Endothelial cell of umbilical vein (primary cell): ENCODE measurements around the gene EXD2. TPM values are rescaled to one million over a fixed set of nuclear protein-coding genes. Genes with fewer than 3 reads are reported as not detected.

Experiments
- BruUV-seq: library from RNA; stranded (reverse); fragments of 400-500 nt; replicated peaks from 2 replicates; lab custom pipeline; 2021; lab: Mats Ljungman, UMichigan
- CTCF ChIA-PET: fragments of 300-600, 350-600 bp; sonication (Branson Sonifier 250); formaldehyde crosslinking; loops from one replicate; lab custom pipeline; 2021; ENCODE audit warnings: antibody characterized with exemption, inconsistent platforms; lab: Charles Lee
- POLR2A ChIA-PET: fragments of 300-600, 350-600 bp; sonication (Branson Sonifier 250); formaldehyde crosslinking; loops from one replicate; lab custom pipeline; 2021; ENCODE audit warnings: antibody characterized with exemption, inconsistent platforms; lab: Charles Lee
- DNase-seq: peaks from one replicate; pipeline ENCODE4 v3.0.0-alpha.2; 2011; ENCODE audit warnings: low read depth, low spot score
- FAIRE-seq: peaks from 2 replicates; lab custom pipeline; 2011; peaks lifted over from hg19 to GRCh38; lab: Jason Lieb, UNC
- H2AFZ ChIP-seq: 2 replicates; pipeline ENCODE4 v1.6.0; 2012; ENCODE audit warnings: low read depth, low read length, control low read depth, inconsistent platforms
- H3K27ac ChIP-seq: 2 replicates; pipeline ENCODE4 v1.5.1; 2011; ENCODE audit warnings: low read depth, mild to moderate bottlenecking, control low read depth, low read length, moderate library complexity; ENCODE audit not compliant: insufficient read depth
- H3K27me3 ChIP-seq, 2 experiments: 2 replicates each; pipeline versions ENCODE4 v1.6.0 to v1.6.1; 2011; ENCODE audit warnings: low read length in 2 of 2, mixed read lengths in 1 of 2; ENCODE audit not compliant: control insufficient read depth in 2 of 2, insufficient read depth in 2 of 2
- H3K36me3 ChIP-seq, 2 experiments: 2 replicates in 1 of 2; 3 replicates in 1 of 2; pipeline ENCODE4 v1.5.1; 2011; ENCODE audit warnings: low read length in 2 of 2, mild to moderate bottlenecking in 1 of 2, moderate library complexity in 1 of 2; ENCODE audit not compliant: control insufficient read depth in 2 of 2, insufficient read depth in 2 of 2; ENCODE audit errors: extremely low read depth in 1 of 2
- H3K4me1 ChIP-seq: 3 replicates; pipeline ENCODE4 v1.5.1; 2011; ENCODE audit warnings: mild to moderate bottlenecking, low read length; ENCODE audit not compliant: control insufficient read depth, insufficient read depth; ENCODE audit errors: extremely low read depth
- H3K4me2 ChIP-seq: 2 replicates; pipeline ENCODE4 v1.6.1; 2011; ENCODE audit warnings: low read length, control low read depth, mixed read lengths; ENCODE audit not compliant: insufficient read depth
- H3K4me3 ChIP-seq, 3 experiments: fragments of 200-600 bp in 1 of 3; sonication (generic), shearing (Covaris generic) in 1 of 3; replicated peaks in 1 of 3; 2 replicates each; pipeline ENCODE4 v1.5.1; 2011 to 2016; ENCODE audit warnings: control low read depth in 3 of 3, low read length in 3 of 3, mild to moderate bottlenecking in 2 of 3, inconsistent platforms in 1 of 3, low read depth in 1 of 3, moderate library complexity in 1 of 3; ENCODE audit not compliant: insufficient read depth in 1 of 3
- H3K79me2 ChIP-seq: 2 replicates; pipeline ENCODE4 v1.6.0; 2012; ENCODE audit warnings: low read length, inconsistent platforms; ENCODE audit not compliant: control insufficient read depth, insufficient read depth
- H3K9ac ChIP-seq: replicated peaks from 2 replicates; pipeline ENCODE3; 2011; ENCODE audit warnings: low read length, control low read depth; ENCODE audit not compliant: insufficient read depth; ENCODE audit errors: extremely low read depth
- H3K9me1 ChIP-seq: replicated peaks from 3 replicates; pipeline ENCODE4 v1.6.0; 2011; ENCODE audit warnings: mild to moderate bottlenecking, low read length; ENCODE audit not compliant: control insufficient read depth, insufficient read depth; ENCODE audit errors: extremely low read depth
- H3K9me3 ChIP-seq: replicated peaks from 2 replicates; pipeline ENCODE4 v1.5.1; 2012; ENCODE audit warnings: low read length, inconsistent platforms; ENCODE audit not compliant: control insufficient read depth, insufficient read depth
- H4K20me1 ChIP-seq: replicated peaks from 2 replicates; pipeline ENCODE3; 2011; ENCODE audit warnings: mild to moderate bottlenecking, low read length; ENCODE audit not compliant: control insufficient read depth, insufficient read depth; ENCODE audit errors: extremely low read depth
- EZH2 ChIP-seq: IDR thresholded peaks from 2 replicates; pipeline ENCODE4 v1.6.1; 2012; ENCODE audit warnings: borderline replicate concordance, low read depth, mild to moderate bottlenecking, moderate library complexity, low read length, inconsistent platforms; ENCODE audit not compliant: severe bottlenecking
- FOS ChIP-seq: IDR thresholded peaks from 2 replicates; pipeline ENCODE4 v1.6.1; 2011; ENCODE audit warnings: mild to moderate bottlenecking, low read length, moderate library complexity, borderline replicate concordance; ENCODE audit not compliant: insufficient read depth
- GATA2 ChIP-seq: IDR thresholded peaks from 2 replicates; pipeline ENCODE4 v1.7.0; 2011; ENCODE audit warnings: low read depth, mild to moderate bottlenecking, moderate library complexity, mixed read lengths, low read length; ENCODE audit not compliant: insufficient read length, insufficient read depth
- JUN ChIP-seq: IDR thresholded peaks from 2 replicates; pipeline ENCODE4 v1.6.1; 2011; ENCODE audit warnings: borderline replicate concordance, low read depth; ENCODE audit not compliant: insufficient read length, insufficient read depth
- MAX ChIP-seq: IDR thresholded peaks from 2 replicates; pipeline ENCODE4 v1.6.1; 2011; ENCODE audit not compliant: insufficient read depth, insufficient read length
- MYC ChIP-seq: IDR thresholded peaks from one replicate; pipeline ENCODE4 v1.6.1; 2011; ENCODE audit warnings: mild to moderate bottlenecking, low read depth, low read length
- POLR2A ChIP-seq: IDR thresholded peaks from 2 replicates; pipeline ENCODE4 v1.6.1; 2012; ENCODE audit warnings: low read depth, mild to moderate bottlenecking, control low read depth, low read length
- POLR2AphosphoS5 ChIP-seq: IDR thresholded peaks from 2 replicates; pipeline ENCODE4 v1.6.1; 2012; ENCODE audit warnings: low read depth, mild to moderate bottlenecking, control low read depth, low read length, moderate library complexity; ENCODE audit not compliant: insufficient read depth
- dilution Hi-C: fragments of 300-500 bp; cut with MboI; formaldehyde crosslinking; loops from one replicate; pipeline ENCODE4 v1.15.0; 2019; ENCODE audit warnings: low sequenced_read_pairs; ENCODE audit not compliant: extremely low pct_ligation_motif_present
- intact Hi-C: fragments of 100-400 bp; cut with micrococcal nuclease; formaldehyde crosslinking; loops from one replicate; pipeline ENCODE4 v1.10.0; 2022
- polyA plus RNA-seq, 4 experiments: library from polyadenylated mRNA; depleted of rRNA in 3 of 4; stranded (reverse) in 3 of 4; unstranded in 1 of 4; fragments of >200 nt; gene quantifications; 2 replicates each; pipeline versions ENCODE4 v1.2.1 to v1.2.3, GENCODE V29; 2011 to 2012; ENCODE audit warnings: missing spikeins in 1 of 4
- total RNA-seq: library from RNA; stranded (reverse); gene quantifications from 2 replicates; pipeline ENCODE4 v1.2.3, GENCODE V29; 2021
- TF ChIP-seq, protein P1 (sequence below), 2 donors: IDR thresholded peaks; 1 replicate in 1 of 2; 2 replicates in 1 of 2; pipeline ENCODE4 v1.5.1; 2011; ENCODE audit warnings: low read length in 2 of 2, mild to moderate bottlenecking in 2 of 2, moderate library complexity in 2 of 2, control low read depth in 1 of 2, inconsistent platforms in 1 of 2, low read depth in 1 of 2; ENCODE audit not compliant: insufficient read depth in 1 of 2; ENCODE audit errors: extremely low read depth in 1 of 2

Gene EXD2
- total and polyA plus RNA-seq, 2 donors (not counting 3 experiments of a cell fraction or from before 2014, with no cell fraction given): 11.6 to 22.6 TPM

- H3K27me3 ChIP-seq: peaks cover 9% of the 10 kb centered on the region in 2 experiments
- H3K9ac ChIP-seq: no peak overlapping the region
- CTCF ChIA-PET: interaction anchor here (0.8 kb wide), 1 partner anchor 29 kb away, joined by 5 read pairs; no protein-coding TSS in a partner anchor
- dilution Hi-C loops (no loop called here), intact Hi-C loops (no loop called here)
- no peaks in the 10 kb centered on the region for H3K9me3 ChIP-seq
- H3K9me1 ChIP-seq: no peaks in the 10 kb centered on the region
- H3K79me2 ChIP-seq: no peaks in the 10 kb centered on the region
- H2AFZ ChIP-seq: peak overlapping the region; percentile 27
- H3K4me2 ChIP-seq: no peak overlapping the region
- H3K4me1 ChIP-seq: peaks cover 8% of the 10 kb centered on the region
- H3K27ac ChIP-seq: no peak overlapping the region
- POLR2A ChIA-PET: no interaction called here
- BruUV-seq: no TSS peak
- peak; percentile 44 for DNase-seq
- no peaks in the 10 kb centered on the region for H3K36me3 ChIP-seq
- TF ChIP-seq GATA2: peak; percentile 24
- peak; percentile 61 for TF ChIP-seq FOS
- no peak for TF ChIP-seq MAX
- no peak overlapping the region for H3K4me3 ChIP-seq
- no peaks in the 10 kb centered on the region for H4K20me1 ChIP-seq
- peak; percentile 81 for FAIRE-seq
Observed at GRCh38 chr14:69268763-69269162, 77.5 kb downstream of the EXD2 start.

DNA sequence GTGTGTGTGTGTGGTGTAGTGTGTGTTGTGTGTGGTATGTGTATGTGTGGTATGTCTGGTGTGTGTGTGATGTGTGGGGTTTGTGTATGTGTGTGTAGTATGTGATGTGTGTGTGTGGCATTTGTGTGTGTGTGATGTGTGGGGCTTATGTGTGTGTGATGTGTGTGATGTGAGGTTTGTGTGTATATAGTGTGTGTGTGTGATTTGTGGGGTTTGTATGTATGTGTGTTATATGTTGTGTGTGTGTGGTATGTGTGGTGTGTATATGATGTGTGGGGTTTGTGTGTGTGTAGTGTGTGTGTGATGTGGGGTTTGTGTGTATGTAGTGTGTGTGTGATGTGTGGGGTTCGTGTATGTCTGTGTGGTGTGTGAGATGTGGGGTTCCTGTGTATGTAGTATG lies 78.1 kb downstream of the EXD2 start:
- H3K4me2 ChIP-seq: no peak overlapping the region
- no peak overlapping the region for H3K27ac ChIP-seq
- H3K9me3 ChIP-seq: no peaks in the 10 kb centered on the region
- H3K27me3 ChIP-seq: peaks cover 11 to 12% of the 10 kb centered on the region in 2 experiments
- H3K9ac ChIP-seq: no peak overlapping the region
- no peak overlapping the region for H2AFZ ChIP-seq
- H3K4me1 ChIP-seq: peaks cover 8% of the 10 kb centered on the region
- no peak for FAIRE-seq
- H3K79me2 ChIP-seq: no peaks in the 10 kb centered on the region
- no peaks in the 10 kb centered on the region for H3K9me1 ChIP-seq
- POLR2A ChIA-PET: no interaction called here
- no peaks in the 10 kb centered on the region for H3K36me3 ChIP-seq
- no peak for DNase-seq
- TF ChIP-seq, protein P1, sequence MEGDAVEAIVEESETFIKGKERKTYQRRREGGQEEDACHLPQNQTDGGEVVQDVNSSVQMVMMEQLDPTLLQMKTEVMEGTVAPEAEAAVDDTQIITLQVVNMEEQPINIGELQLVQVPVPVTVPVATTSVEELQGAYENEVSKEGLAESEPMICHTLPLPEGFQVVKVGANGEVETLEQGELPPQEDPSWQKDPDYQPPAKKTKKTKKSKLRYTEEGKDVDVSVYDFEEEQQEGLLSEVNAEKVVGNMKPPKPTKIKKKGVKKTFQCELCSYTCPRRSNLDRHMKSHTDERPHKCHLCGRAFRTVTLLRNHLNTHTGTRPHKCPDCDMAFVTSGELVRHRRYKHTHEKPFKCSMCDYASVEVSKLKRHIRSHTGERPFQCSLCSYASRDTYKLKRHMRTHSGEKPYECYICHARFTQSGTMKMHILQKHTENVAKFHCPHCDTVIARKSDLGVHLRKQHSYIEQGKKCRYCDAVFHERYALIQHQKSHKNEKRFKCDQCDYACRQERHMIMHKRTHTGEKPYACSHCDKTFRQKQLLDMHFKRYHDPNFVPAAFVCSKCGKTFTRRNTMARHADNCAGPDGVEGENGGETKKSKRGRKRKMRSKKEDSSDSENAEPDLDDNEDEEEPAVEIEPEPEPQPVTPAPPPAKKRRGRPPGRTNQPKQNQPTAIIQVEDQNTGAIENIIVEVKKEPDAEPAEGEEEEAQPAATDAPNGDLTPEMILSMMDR (IDR thresholded peaks at IDR 0.05; ENCODE audit: extremely low read depth in 1 of 2, insufficient read depth in 1 of 2, low read depth in 1 of 2, low read length in 2 of 2): no peak
- TF ChIP-seq JUN (no peak), MAX (no peak), POLR2A (no peak), FOS (no peak), GATA2 (no peak), EZH2 (no peak), POLR2AphosphoS5 (no peak), MYC (no peak)
- H3K4me3 ChIP-seq: no peak overlapping the region
- no peaks in the 10 kb centered on the region for H4K20me1 ChIP-seq
- CTCF ChIA-PET: no interaction called here
- intact Hi-C loops (no loop called here), dilution Hi-C loops (no loop called here)
- BruUV-seq: no TSS peak
